AG04450 (cell line): ENCODE results near the gene MAML3. TPM values are rescaled to one million over a fixed set of nuclear protein-coding genes. Genes with fewer than 3 reads are reported as not detected.

Source experiments
- CTCF ChIA-PET: fragments of 300-600, 350-600 bp; formaldehyde crosslinking; extraction: SDS; loops from one replicate; lab custom pipeline; 2022; ENCODE audit warnings: antibody characterized with exemption, inconsistent platforms; lab: Charles Lee
- POLR2A ChIA-PET: fragments of 350-600 bp; formaldehyde crosslinking; extraction: SDS; loops from one replicate; lab custom pipeline; 2021; ENCODE audit warnings: antibody characterized with exemption, inconsistent platforms; lab: Yijun Ruan, JAX
- DNase-seq: peaks from one replicate; pipeline ENCODE4 v3.0.0-alpha.2; 2011; ENCODE audit warnings: low read depth, low spot score
- H3K27ac ChIP-seq: one replicate; pipeline ENCODE4 v1.5.1; 2012; ENCODE audit warnings: low read depth, low read length, control low read depth
- H3K27me3 ChIP-seq: one replicate; pipeline ENCODE4 v1.6.0; 2012; ENCODE audit warnings: low read length; ENCODE audit not compliant: control insufficient read depth, insufficient read depth
- H3K4me3 ChIP-seq: 2 replicates; pipeline ENCODE4 v1.5.1; 2011; ENCODE audit warnings: mild to moderate bottlenecking, low read depth, low read length, control low read depth
- H3K9me3 ChIP-seq: 2 replicates; pipeline ENCODE4 v1.5.1; 2012; ENCODE audit warnings: low read length; ENCODE audit not compliant: control insufficient read depth, insufficient read depth
- polyA plus RNA-seq: library from polyadenylated mRNA; depleted of rRNA; stranded (reverse); fragments of >200 nt; gene quantifications from 2 replicates; pipeline ENCODE4 v1.2.3, GENCODE V29; 2011
- TF ChIP-seq, protein P1 (sequence below): IDR thresholded peaks from 2 replicates; pipeline ENCODE4 v1.5.1; 2011; ENCODE audit warnings: low read depth, low read length, control low read depth, inconsistent platforms

MAML3 gene
- polyA plus RNA-seq, 1 experiment = 4.1 TPM

DNA sequence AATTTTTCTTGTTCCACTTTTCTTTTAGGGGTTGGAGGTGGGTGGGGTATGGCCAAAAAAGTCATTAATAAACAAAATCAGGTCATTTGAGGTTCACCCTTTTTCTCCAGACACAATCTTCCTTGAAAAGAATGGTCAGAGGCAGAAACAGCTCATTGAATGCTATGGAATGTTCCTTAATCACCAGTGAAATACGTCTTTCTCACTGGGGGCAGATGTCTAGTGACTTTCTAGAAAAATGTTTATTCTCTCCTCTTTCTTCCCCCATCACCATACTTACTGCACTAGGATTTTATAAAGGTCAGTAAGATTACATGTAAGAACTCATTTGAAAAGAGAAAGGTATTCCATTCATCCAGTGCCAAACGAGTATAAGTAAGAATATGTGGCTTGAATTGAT is 443.9 kb downstream of the MAML3 start:
- ChIA-PET POLR2A (interaction anchor here (0.7 kb wide), 1 partner anchor 69 kb away, joined by 3 read pairs; no protein-coding TSS in a partner anchor), CTCF (interaction anchor here (0.6 to 1.1 kb wide), 3 partner anchors 11 to 28 kb away, joined by 3 to 5 read pairs (median 4); no protein-coding TSS in a partner anchor)
- Histone ChIP-seq H3K27me3 (no peaks in the 10 kb centered on the region), H3K9me3 (no peaks in the 10 kb centered on the region), H3K27ac (no peak overlapping the region), H3K4me3 (no peak overlapping the region)
- TF ChIP-seq, protein P1, sequence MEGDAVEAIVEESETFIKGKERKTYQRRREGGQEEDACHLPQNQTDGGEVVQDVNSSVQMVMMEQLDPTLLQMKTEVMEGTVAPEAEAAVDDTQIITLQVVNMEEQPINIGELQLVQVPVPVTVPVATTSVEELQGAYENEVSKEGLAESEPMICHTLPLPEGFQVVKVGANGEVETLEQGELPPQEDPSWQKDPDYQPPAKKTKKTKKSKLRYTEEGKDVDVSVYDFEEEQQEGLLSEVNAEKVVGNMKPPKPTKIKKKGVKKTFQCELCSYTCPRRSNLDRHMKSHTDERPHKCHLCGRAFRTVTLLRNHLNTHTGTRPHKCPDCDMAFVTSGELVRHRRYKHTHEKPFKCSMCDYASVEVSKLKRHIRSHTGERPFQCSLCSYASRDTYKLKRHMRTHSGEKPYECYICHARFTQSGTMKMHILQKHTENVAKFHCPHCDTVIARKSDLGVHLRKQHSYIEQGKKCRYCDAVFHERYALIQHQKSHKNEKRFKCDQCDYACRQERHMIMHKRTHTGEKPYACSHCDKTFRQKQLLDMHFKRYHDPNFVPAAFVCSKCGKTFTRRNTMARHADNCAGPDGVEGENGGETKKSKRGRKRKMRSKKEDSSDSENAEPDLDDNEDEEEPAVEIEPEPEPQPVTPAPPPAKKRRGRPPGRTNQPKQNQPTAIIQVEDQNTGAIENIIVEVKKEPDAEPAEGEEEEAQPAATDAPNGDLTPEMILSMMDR = no peak
- no peak for DNase-seq

DNA sequence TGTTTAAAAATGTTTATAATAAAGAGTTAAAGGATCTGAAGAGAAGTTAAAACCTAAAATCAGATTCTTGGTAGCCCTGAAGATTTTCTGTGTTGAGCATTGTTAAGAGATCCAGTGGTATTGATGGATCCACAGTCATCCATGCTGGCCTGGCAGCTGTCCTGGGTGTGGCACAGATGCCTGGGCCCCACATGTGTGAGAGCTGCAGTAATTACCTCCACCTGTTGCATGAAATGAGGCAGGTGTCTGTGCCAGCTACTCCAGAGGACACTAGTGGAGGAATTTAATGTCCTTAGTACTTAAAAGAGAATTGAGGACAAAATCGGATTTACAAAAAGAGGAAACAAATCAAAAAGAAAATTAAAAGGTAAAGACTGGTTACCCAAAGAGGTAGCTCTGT is 444.3 kb downstream of the MAML3 start:
- Histone ChIP-seq H3K4me3 (no peak overlapping the region), H3K27ac (no peak overlapping the region), H3K9me3 (no peaks in the 10 kb centered on the region), H3K27me3 (no peaks in the 10 kb centered on the region)
- CTCF ChIA-PET = interaction anchor here (0.8 to 1.1 kb wide), 2 partner anchors 10 to 25 kb away, joined by 3 to 5 read pairs; no protein-coding TSS in a partner anchor
- POLR2A ChIA-PET = interaction anchor here (0.7 kb wide), 1 partner anchor 70 kb away, joined by 3 read pairs; no protein-coding TSS in a partner anchor
- TF ChIP-seq, protein P1 = no peak
- no peak for DNase-seq

DNA sequence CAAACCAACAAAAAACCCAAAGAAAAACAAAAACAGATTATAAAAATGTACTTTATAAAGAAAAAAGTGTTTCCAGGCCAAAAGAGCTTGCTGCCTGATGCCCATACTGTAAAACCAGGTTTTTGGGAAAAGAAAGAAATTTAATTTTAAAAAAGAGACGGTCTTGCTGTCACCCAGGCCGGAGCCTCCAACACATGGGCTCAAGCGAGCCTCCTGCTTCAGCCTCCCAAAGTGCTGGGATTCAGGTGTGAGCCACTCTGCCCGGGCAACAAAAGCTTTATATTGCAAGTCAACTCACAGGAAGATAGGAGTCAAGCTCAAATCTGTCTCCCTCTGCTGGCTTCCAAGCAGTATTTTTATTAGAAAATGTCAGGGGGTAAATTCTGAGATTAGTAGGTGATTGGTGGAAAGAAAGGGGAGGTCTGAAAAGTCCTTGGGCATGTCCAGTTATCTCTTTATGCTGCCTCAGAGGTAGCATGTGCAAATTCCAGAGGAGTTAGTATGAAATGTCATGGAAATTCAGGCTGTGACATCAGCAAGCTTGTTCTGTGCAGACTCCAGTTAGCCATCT is 449.0 kb downstream of the MAML3 start:
- no peak for DNase-seq
- ChIA-PET POLR2A (no interaction called here), CTCF (interaction anchor here (0.7 kb wide), 1 partner anchor 39 kb away, joined by 3 read pairs; no protein-coding TSS in a partner anchor)
- Histone ChIP-seq H3K9me3 (no peaks in the 10 kb centered on the region), H3K4me3 (no peak overlapping the region), H3K27ac (no peak overlapping the region), H3K27me3 (no peaks in the 10 kb centered on the region)
- TF ChIP-seq, protein P1 = peak; percentile 22; the same call in 1 of the 2 replicates

DNA sequence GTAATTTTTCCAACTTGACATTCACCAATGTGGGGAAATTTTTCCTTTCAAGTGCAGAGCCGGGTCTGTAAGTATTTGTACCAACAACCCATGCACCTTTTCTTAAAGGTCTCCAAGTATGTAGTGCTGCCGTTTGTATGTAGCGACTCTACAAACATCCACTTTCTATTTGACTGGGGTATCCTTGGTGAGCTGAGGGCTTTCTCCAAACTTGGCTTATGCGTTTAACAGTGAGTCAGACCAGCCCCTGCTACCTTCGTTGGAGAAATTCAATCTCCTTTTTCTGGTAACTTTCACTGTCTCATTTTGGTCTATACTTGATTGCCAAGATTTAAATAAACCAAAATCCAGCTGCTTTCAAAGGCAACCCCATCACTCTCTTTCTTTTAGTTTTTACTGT is 453.4 kb downstream of the MAML3 start:
- TF ChIP-seq, protein P1 = no peak
- DNase-seq = no peak
- H3K9me3 ChIP-seq = no peaks in the 10 kb centered on the region
- H3K4me3 ChIP-seq = no peak overlapping the region
- ChIA-PET CTCF (no interaction called here), POLR2A (interaction anchor here (0.6 kb wide), 1 partner anchor 45 kb away, joined by 3 read pairs; no protein-coding TSS in a partner anchor)
- H3K27ac ChIP-seq = no peak overlapping the region
- H3K27me3 ChIP-seq = no peaks in the 10 kb centered on the region
